ENCODE results near the gene PRKCD. TPM values are rescaled to one million over a fixed set of nuclear protein-coding genes. Genes with fewer than 3 reads are reported as not detected.

The PRKCD gene
- total and polyA plus RNA-seq, 2 donors (not counting 1 experiment from before 2014, with no cell fraction given) = 46.7 to 68.8 TPM

DNA sequence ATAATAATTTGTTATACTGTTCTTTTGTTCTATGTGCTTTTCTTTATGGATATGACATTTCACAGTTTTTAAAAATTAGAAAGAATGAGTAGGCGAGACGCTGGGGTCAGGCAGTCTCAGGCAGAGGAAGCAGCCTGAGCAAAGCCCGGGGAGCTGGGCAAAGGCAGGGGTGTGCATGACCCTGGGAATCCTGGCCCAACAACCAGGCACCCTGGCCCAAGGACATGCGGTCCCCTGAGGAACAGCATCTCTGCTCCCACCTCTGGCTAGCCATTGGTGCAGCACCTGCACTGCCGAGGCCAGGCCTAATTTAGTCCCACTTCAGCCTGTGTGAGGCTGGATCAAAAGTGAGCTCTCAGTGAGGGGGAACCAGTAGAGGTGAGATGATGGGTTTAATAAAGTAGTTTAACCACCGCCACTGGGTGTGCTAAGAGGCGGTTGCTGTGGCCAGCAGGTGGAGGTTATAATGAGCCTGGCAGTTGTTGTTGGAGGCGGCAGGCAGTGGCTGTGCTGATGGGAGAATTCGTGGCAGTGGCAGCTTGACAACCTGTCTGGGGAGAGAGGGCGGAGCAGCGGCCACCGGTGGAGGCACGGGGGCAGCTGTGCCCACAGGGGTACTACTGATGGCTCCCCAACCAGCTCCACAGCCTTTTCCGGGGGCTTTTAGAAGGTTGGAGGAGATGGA is 41.5 kb downstream of the PRKCD start:
- ChIA-PET CTCF (interaction anchor here (9.5 kb wide), 1 partner anchor 68 kb away, joined by 318 read pairs; no protein-coding TSS in a partner anchor), POLR2A (no interaction called here)
- H3K36me3 ChIP-seq (replicated peaks in 1 of 2; ENCODE audit: control extremely low read depth in 1 of 2, control insufficient read depth in 1 of 2, extremely low read depth in 1 of 2, insufficient read depth in 2 of 2, low read length in 1 of 2) = no peaks in the 10 kb centered on the region
- no peak overlapping the region for H2AFZ ChIP-seq (ENCODE audit: insufficient read depth, low read depth, low read length, poor library complexity, severe bottlenecking)
- H3K4me3 ChIP-seq (ENCODE audit: control extremely low read depth in 1 of 5, extremely low read depth in 1 of 5, insufficient read depth in 1 of 5, low read depth in 2 of 5, low read length in 4 of 5) = no peak overlapping the region
- H3K9me3 ChIP-seq (ENCODE audit: control extremely low read depth in 1 of 3, control insufficient read depth in 2 of 3, insufficient read depth in 1 of 3, low read length in 2 of 3) = no peaks in the 10 kb centered on the region
- no peak overlapping the region for H3K4me3 Mint-ChIP-seq
- H3K27me3 ChIP-seq (replicated peaks in 1 of 4; ENCODE audit: control extremely low read depth in 1 of 4, control insufficient read depth in 3 of 4, insufficient read depth in 4 of 4, low read length in 3 of 4) = no peaks in the 10 kb centered on the region
- TF ChIP-seq, protein P1, sequence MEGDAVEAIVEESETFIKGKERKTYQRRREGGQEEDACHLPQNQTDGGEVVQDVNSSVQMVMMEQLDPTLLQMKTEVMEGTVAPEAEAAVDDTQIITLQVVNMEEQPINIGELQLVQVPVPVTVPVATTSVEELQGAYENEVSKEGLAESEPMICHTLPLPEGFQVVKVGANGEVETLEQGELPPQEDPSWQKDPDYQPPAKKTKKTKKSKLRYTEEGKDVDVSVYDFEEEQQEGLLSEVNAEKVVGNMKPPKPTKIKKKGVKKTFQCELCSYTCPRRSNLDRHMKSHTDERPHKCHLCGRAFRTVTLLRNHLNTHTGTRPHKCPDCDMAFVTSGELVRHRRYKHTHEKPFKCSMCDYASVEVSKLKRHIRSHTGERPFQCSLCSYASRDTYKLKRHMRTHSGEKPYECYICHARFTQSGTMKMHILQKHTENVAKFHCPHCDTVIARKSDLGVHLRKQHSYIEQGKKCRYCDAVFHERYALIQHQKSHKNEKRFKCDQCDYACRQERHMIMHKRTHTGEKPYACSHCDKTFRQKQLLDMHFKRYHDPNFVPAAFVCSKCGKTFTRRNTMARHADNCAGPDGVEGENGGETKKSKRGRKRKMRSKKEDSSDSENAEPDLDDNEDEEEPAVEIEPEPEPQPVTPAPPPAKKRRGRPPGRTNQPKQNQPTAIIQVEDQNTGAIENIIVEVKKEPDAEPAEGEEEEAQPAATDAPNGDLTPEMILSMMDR (IDR thresholded peaks at IDR 0.05) = no peak
- TF ChIP-seq EZH2 (IDR thresholded peaks at IDR 0.05; ENCODE audit: borderline replicate concordance, insufficient read depth, low read depth, low read length, poor library complexity, severe bottlenecking) = no peak
- DNase-seq (no peak), ATAC-seq (ENCODE audit: low read depth) (no peak)
- H3K27me3 Mint-ChIP-seq = no peaks in the 10 kb centered on the region
- H3K4me2 ChIP-seq (replicated peaks; ENCODE audit: low read depth, low read length, poor library complexity, severe bottlenecking) = no peak overlapping the region
- no peaks in the 10 kb centered on the region for H4K20me1 ChIP-seq (ENCODE audit: control insufficient read depth, insufficient read depth, low read length, poor library complexity, severe bottlenecking)
- intact Hi-C loops (cut with micrococcal nuclease) = no loop called here
- H3K9me3 Mint-ChIP-seq (ENCODE audit: insufficient read depth) = peaks cover under 1% of the 10 kb centered on the region
- 91% methylated on average over 12 of the region's 14 CpGs for WGBS (ENCODE audit: insufficient coverage)
- no peaks in the 10 kb centered on the region for H3K4me1 Mint-ChIP-seq
- no peak overlapping the region for H3K9ac ChIP-seq (ENCODE audit: low read length)
- no peak overlapping the region for H3K27ac ChIP-seq (ENCODE audit: low read length in 2 of 2)
- no peak overlapping the region for H3K27ac Mint-ChIP-seq
- H3K79me2 ChIP-seq (ENCODE audit: control insufficient read depth, insufficient read depth, low read length) = no peaks in the 10 kb centered on the region
- no peaks in the 10 kb centered on the region for H3K4me1 ChIP-seq (ENCODE audit: control insufficient read depth in 2 of 2, insufficient read depth in 2 of 2, low read length in 2 of 2)
